Measurements from ENCODE around the gene CDC27. TPM values are rescaled to one million over a fixed set of nuclear protein-coding genes. Genes with fewer than 3 reads are reported as not detected.
"Not testable (repeated sequence)": the region's sequence is repeated elsewhere in the genome, so short reads cannot be mapped to it uniquely, and the experiment has no call there.

CDC27 gene
- total RNA-seq, 1 experiment from 2014 or later, result 97.5 TPM

DNA sequence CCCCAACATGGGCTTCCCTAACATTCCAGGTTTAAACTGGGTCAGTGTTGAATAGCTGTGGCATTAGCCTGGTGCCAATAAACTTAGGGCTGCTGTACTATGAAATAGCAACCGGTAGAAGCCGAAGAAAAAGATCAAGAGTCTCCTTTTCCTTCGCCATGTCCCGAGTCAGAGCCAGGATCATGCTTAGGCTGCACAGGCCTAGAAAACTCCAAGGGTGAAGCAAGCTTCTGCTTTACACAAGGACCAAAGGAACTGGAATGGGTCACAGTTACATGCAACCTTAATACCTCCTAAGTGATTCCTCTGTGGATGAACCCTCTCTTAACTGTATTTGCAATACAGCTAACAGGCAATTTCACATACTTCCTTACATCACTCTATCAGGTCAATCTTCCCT, 115.5 kb downstream of the CDC27 start:
- H3K9me3 ChIP-seq (ENCODE audit: control insufficient read depth, insufficient read depth, low read depth, low read length); H3K27me3 ChIP-seq (ENCODE audit: control insufficient read depth, insufficient read depth, low read length); DNase-seq (ENCODE audit: low read depth, low spot score); H3K36me3 ChIP-seq (ENCODE audit: control insufficient read depth, insufficient read depth, low read length); BruUV-seq (replicated peaks); CTCF ChIA-PET; ATAC-seq; H3K4me1 ChIP-seq (ENCODE audit: control insufficient read depth, insufficient read depth, low read length); H3K27ac ChIP-seq (ENCODE audit: low read length); intact Hi-C loops (cut with micrococcal nuclease; ENCODE audit: unreplicated experiment); in situ Hi-C loops (cut with HindIII; ENCODE audit: low pct_unique_long_range_greater_than_20kb, low sequenced_read_pairs); H3K4me3 ChIP-seq (ENCODE audit: low read depth in 2 of 2, low read length in 2 of 2); POLR2A ChIA-PET: not testable (repeated sequence)

DNA sequence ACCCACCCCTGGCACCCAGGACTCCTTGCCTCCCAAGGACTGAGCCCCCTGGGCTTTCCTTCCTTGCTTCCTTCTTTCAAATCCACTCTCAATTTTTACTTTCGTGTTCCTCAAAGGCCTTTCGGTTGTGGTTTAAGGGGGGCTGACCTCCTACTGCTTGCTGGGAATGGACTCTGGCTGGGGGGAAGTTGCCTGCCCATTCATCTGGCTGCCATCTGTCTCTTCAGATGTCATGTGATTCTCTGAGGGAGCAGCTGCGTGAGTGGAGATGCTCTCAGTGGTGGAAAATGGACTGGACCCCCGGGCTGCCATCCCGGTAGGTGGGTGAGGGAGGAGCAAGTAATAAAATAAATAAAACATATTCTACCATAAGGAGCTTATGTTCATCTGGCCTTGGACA, 116.2 kb downstream of the CDC27 start:
- ATAC-seq (no peak), DNase-seq (ENCODE audit: low read depth, low spot score) (no peak)
- H3K36me3 ChIP-seq (ENCODE audit: control insufficient read depth, insufficient read depth, low read length), result no peaks in the 10 kb centered on the region; the same call in 1 of the 2 replicates
- intact Hi-C loops (cut with micrococcal nuclease; ENCODE audit: unreplicated experiment), result no loop called here
- CTCF ChIA-PET, result no interaction called here
- no TSS peak for BruUV-seq (replicated peaks)
- H3K27me3 ChIP-seq (ENCODE audit: control insufficient read depth, insufficient read depth, low read length), result no peaks in the 10 kb centered on the region
- H3K27ac ChIP-seq (ENCODE audit: low read length), result no peak overlapping the region
- no peak for TF ChIP-seq SIN3A (IDR thresholded peaks at IDR 0.05; ENCODE audit: borderline replicate concordance, insufficient read depth, low read depth, low read length)
- no peak for TF ChIP-seq POLR2AphosphoS5 (IDR thresholded peaks at IDR 0.05; ENCODE audit: low read depth, low read length)
- TF ChIP-seq, protein P1, sequence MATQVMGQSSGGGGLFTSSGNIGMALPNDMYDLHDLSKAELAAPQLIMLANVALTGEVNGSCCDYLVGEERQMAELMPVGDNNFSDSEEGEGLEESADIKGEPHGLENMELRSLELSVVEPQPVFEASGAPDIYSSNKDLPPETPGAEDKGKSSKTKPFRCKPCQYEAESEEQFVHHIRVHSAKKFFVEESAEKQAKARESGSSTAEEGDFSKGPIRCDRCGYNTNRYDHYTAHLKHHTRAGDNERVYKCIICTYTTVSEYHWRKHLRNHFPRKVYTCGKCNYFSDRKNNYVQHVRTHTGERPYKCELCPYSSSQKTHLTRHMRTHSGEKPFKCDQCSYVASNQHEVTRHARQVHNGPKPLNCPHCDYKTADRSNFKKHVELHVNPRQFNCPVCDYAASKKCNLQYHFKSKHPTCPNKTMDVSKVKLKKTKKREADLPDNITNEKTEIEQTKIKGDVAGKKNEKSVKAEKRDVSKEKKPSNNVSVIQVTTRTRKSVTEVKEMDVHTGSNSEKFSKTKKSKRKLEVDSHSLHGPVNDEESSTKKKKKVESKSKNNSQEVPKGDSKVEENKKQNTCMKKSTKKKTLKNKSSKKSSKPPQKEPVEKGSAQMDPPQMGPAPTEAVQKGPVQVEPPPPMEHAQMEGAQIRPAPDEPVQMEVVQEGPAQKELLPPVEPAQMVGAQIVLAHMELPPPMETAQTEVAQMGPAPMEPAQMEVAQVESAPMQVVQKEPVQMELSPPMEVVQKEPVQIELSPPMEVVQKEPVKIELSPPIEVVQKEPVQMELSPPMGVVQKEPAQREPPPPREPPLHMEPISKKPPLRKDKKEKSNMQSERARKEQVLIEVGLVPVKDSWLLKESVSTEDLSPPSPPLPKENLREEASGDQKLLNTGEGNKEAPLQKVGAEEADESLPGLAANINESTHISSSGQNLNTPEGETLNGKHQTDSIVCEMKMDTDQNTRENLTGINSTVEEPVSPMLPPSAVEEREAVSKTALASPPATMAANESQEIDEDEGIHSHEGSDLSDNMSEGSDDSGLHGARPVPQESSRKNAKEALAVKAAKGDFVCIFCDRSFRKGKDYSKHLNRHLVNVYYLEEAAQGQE (IDR thresholded peaks at IDR 0.05; ENCODE audit: insufficient read depth in 1 of 2, low read depth in 2 of 2, low read length in 1 of 2), result no peak
- no peak for TF ChIP-seq TCF7L2 (IDR thresholded peaks at IDR 0.05; ENCODE audit: low read depth, low read length)
- TF ChIP-seq, protein P2, sequence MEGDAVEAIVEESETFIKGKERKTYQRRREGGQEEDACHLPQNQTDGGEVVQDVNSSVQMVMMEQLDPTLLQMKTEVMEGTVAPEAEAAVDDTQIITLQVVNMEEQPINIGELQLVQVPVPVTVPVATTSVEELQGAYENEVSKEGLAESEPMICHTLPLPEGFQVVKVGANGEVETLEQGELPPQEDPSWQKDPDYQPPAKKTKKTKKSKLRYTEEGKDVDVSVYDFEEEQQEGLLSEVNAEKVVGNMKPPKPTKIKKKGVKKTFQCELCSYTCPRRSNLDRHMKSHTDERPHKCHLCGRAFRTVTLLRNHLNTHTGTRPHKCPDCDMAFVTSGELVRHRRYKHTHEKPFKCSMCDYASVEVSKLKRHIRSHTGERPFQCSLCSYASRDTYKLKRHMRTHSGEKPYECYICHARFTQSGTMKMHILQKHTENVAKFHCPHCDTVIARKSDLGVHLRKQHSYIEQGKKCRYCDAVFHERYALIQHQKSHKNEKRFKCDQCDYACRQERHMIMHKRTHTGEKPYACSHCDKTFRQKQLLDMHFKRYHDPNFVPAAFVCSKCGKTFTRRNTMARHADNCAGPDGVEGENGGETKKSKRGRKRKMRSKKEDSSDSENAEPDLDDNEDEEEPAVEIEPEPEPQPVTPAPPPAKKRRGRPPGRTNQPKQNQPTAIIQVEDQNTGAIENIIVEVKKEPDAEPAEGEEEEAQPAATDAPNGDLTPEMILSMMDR (IDR thresholded peaks at IDR 0.05), result no peak
- POLR2A ChIA-PET, result no interaction called here
- in situ Hi-C loops (cut with HindIII; ENCODE audit: low pct_unique_long_range_greater_than_20kb, low sequenced_read_pairs), result no loop called here
- H3K4me3 ChIP-seq (ENCODE audit: low read depth in 2 of 2, low read length in 2 of 2), result no peak overlapping the region
- H3K4me1 ChIP-seq (ENCODE audit: control insufficient read depth, insufficient read depth, low read length), result no peaks in the 10 kb centered on the region
- no peaks in the 10 kb centered on the region for H3K9me3 ChIP-seq (ENCODE audit: control insufficient read depth, insufficient read depth, low read depth, low read length)

DNA sequence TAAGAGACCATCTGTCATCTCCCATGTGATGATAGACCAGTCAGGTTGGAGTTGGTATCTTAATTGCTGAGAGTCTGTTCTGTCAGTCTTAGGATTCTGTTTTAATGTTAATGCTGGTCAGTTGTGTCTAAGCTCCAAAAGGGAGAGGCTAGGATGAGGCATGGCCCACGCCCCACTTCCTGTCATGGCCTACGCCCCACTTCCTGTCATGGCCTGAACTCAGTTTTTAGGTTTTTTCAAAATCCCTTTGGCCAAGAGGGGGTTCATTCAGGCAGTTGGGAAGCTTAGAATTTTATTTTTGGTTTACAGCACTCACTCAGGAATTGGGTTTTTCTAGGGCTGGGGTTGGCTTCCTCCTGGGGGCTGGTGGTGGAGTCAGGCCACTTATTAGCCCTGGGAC, 117.9 kb downstream of the CDC27 start:
- intact Hi-C loops (cut with micrococcal nuclease; ENCODE audit: unreplicated experiment); DNase-seq (ENCODE audit: low read depth, low spot score); CTCF ChIA-PET; ATAC-seq; in situ Hi-C loops (cut with HindIII; ENCODE audit: low pct_unique_long_range_greater_than_20kb, low sequenced_read_pairs); BruUV-seq (replicated peaks); H3K36me3 ChIP-seq (ENCODE audit: control insufficient read depth, insufficient read depth, low read length); H3K4me1 ChIP-seq (ENCODE audit: control insufficient read depth, insufficient read depth, low read length); POLR2A ChIA-PET; H3K27me3 ChIP-seq (ENCODE audit: control insufficient read depth, insufficient read depth, low read length); H3K27ac ChIP-seq (ENCODE audit: low read length); H3K9me3 ChIP-seq (ENCODE audit: control insufficient read depth, insufficient read depth, low read depth, low read length); H3K4me3 ChIP-seq (ENCODE audit: low read depth in 2 of 2, low read length in 2 of 2): not testable (repeated sequence)

DNA sequence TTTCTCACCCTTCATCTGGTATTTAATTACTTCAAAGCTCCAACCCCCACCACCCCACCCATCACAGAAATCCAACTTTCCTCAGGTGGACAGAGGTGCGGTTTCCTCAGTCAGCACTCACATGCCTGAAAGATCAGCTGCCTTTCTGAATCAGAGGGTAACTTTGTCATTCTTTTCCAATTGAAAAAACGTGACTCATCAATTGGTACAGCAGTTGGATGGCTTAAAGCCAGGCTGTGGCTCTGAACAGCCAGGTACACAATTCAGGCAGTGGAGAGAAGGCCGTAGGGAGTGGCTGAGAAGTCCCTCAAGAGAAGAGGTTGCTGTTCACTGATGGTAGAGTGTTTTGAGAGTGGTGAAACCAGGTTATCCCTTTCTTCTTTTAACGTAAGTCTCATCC, 118.8 kb downstream of the CDC27 start:
- ATAC-seq, result not testable (repeated sequence)

More for the DNA sequence above, 118.8 kb downstream of the CDC27 start:
- H3K27me3 ChIP-seq (ENCODE audit: control insufficient read depth, insufficient read depth, low read length); H3K27ac ChIP-seq (ENCODE audit: low read length); H3K9me3 ChIP-seq (ENCODE audit: control insufficient read depth, insufficient read depth, low read depth, low read length); H3K4me1 ChIP-seq (ENCODE audit: control insufficient read depth, insufficient read depth, low read length); BruUV-seq (replicated peaks); in situ Hi-C loops (cut with HindIII; ENCODE audit: low pct_unique_long_range_greater_than_20kb, low sequenced_read_pairs); DNase-seq (ENCODE audit: low read depth, low spot score); H3K4me3 ChIP-seq (ENCODE audit: low read depth in 2 of 2, low read length in 2 of 2); H3K36me3 ChIP-seq (ENCODE audit: control insufficient read depth, insufficient read depth, low read length); CTCF ChIA-PET; POLR2A ChIA-PET; intact Hi-C loops (cut with micrococcal nuclease; ENCODE audit: unreplicated experiment): not testable (repeated sequence)

All from Panc1 (cell line).